HG02588 (cell line): ENCODE measurements around the gene TENM4.

Experiments
- ATAC-seq: cut with Tn5 transposase; IDR thresholded peaks from one replicate; pipeline ENCODE4 v1.9.1; 2021; ENCODE audit warnings: mild to moderate bottlenecking, moderate library complexity; ENCODE audit not compliant: unreplicated experiment

Gene TENM4

GRCh38 chr11:78806214-78807004 lies 634.4 kb downstream of the TENM4 start:
- no peak for ATAC-seq

DNA sequence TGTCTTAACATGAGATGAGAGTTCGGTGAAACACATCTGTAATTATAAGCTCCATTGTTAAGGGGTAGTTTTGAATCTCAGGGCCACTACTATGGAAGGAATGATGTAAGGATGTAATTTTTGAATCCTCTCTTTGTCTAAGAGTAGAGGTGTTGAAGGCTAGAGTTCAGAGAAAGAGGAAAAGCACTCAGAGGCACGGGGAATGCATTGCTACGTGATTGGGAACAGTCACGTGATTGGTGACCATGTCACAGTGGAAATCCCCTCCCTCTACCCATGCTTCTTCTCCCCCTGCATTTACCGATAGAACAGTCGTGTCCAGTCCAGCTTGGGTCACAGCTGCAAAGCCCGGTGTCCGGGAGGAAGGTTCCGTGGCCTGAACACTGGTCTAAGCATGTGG lies 635.8 kb downstream of the TENM4 start:
- no peak for ATAC-seq

GRCh38 chr11:78803995-78804394 lies 636.8 kb downstream of the TENM4 start:
- ATAC-seq = no peak

DNA sequence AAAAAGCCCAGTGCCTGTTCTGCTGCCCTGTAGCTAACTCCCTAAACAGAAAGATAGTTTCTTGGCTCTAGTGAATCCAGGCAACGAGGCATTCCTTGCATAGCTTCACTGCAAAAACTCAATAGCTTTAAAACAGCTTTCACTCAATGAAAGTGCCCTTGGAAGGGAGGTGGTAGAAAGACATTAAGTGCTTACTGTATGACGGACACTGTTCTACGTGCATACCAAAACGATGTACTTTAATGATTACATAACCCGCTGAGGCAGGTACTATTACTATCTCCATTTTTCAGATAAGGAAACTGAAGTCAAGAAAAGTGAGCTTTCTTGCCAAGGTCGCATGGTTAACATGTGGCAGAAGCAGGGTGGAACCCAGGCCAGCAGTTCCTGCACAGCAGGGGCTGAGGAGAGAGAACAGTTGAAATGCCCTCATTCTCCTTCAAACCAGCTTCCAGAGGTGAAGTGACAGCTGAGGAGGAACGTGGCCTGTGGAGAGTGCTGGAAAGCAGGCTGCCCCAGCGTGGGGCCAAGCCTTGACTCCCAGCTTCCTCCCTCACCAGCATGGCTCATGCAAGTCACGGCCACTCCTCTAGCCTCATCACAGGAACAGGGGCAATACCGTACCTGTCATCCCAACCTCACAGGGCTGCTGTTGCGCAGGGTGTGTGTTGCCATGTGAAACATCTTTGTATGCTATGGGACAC lies 638.6 kb downstream of the TENM4 start:
- ATAC-seq = no peak

- no peak for ATAC-seq
Observed at GRCh38 chr11:78801161-78801884, 639.5 kb downstream of the TENM4 start.

- no peak for ATAC-seq
Observed at GRCh38 chr11:78800756-78801155, 640.1 kb downstream of the TENM4 start.

GRCh38 chr11:78800096-78800690 lies 640.6 kb downstream of the TENM4 start:
- no peak for ATAC-seq

DNA sequence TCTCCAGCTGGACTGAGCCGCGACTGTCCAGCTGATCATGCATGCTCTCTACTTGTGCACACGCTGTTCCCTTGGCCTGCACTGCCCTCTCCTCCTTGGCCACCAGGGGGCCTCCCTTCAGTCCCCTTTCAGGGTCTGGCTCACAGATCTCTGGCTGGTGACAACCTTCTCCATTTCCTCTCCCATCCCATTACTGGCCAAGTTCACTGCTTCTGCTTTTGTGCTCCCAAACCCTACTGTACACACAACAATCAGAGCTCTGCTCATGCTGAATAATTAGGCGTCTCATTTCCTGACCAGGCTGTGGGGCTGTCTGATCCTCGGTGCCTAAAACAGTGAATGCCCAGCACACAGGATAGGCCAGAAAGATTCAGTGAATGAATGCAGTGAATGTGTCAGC lies 642.2 kb downstream of the TENM4 start:
- peak; percentile 84 for ATAC-seq

DNA sequence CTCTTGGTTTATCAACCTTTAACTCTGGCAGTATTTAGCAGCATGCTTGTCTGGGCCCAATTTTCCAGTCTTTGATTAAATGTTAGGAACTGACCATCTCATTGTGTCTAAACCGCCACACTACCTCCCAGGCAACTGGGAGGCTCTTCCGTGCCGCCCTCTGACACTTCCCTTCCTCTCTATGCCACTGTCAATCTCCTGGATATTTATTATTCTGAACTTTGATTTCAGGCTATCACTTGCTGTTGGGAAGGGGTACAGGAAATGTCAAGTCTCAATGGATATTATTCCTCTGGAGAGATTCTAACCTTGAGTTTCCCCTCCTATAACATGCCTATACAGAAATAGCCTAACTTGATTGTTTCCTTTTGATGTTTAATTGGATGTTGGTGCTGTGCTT lies 643.3 kb downstream of the TENM4 start:
- ATAC-seq = no peak

GRCh38 chr11:78796956-78797355 lies 643.9 kb downstream of the TENM4 start:
- ATAC-seq = no peak

- ATAC-seq = no peak
Observed at GRCh38 chr11:78795621-78796261, 645.1 kb downstream of the TENM4 start.

DNA sequence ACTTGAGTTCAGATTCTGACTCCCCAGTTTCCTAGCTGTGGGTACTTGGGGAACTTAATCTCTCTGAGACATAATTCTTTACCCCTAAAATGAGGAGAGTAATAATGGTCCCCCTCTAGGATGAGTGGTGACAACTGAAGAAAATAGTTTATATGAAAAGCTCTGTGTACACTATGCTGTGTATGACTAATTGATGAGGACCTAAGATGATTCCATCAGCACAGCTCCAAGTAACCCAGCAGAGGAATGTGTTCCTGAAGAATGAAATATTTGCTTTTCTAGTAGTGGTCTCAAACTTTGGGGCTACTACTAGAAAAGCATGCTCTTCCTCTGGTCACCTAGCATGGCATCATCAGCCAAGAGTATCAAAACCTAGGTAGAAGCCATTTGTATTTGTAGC lies 648.9 kb downstream of the TENM4 start:
- no peak for ATAC-seq

- no peak for ATAC-seq
Observed at GRCh38 chr11:78791254-78791653, 649.6 kb downstream of the TENM4 start.

GRCh38 chr11:78790784-78791183 lies 650.0 kb downstream of the TENM4 start:
- ATAC-seq = no peak

DNA sequence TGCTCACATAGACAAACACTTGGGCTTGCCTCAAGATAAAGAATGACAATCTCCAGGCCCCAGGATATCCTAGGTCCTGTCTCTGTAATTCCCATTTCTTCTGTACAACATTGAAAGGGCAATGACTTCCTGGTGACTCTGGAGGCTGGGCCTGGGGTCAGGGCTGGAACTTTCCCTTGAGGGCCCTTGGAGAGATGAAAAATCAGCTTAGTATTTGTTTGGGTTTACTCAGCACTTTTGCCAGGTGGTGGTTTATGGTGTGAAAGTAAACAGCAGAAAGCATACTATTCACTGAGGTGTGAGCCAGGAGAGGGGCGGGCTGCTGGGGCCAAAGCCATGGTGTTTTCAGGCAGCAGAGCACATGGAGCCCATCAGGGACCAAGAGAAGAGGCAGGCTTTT lies 651.5 kb downstream of the TENM4 start:
- ATAC-seq = no peak

- no peak for ATAC-seq
Observed at GRCh38 chr11:78788533-78788932, 652.3 kb downstream of the TENM4 start.

DNA sequence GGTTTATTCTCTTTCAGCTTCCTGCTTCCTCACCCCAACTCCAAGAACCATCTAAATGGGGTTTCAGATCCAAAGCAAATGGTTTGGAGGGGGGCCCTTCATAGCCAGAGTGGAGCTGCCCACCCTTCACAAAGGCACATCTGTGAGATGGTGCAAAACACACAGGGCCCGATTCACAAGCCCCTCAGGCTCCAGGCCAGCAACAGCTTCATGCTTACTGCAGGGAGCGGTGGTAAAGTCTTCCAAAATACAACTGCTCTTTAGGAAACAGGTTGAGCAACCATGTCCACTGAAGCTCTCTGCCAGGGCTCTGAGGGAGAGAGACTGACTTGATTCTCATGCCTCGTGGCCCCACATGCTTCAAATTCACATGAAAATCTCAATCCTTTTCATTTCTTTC lies 653.1 kb downstream of the TENM4 start:
- no peak for ATAC-seq

GRCh38 chr11:78786746-78787145 lies 654.1 kb downstream of the TENM4 start:
- no peak for ATAC-seq

DNA sequence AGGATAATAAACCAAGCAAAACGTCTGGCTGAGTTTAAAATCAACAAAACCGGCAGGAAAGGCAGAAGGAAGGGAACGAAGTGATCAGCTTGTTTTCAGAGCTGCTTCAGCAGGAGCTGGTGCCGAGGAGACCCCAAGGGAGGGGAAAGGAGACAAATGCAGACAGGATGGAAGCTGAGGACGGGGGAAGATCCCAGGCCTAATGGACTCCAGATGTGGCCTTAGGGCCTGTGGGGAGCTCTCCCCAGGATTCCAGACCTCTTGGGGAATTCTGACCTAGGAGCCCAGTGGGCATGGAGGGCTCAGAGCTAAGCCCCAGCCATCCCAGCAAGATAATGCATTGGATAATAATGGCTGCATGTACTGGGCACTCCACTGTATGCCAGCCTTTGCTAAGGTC lies 654.7 kb downstream of the TENM4 start:
- ATAC-seq = no peak

DNA sequence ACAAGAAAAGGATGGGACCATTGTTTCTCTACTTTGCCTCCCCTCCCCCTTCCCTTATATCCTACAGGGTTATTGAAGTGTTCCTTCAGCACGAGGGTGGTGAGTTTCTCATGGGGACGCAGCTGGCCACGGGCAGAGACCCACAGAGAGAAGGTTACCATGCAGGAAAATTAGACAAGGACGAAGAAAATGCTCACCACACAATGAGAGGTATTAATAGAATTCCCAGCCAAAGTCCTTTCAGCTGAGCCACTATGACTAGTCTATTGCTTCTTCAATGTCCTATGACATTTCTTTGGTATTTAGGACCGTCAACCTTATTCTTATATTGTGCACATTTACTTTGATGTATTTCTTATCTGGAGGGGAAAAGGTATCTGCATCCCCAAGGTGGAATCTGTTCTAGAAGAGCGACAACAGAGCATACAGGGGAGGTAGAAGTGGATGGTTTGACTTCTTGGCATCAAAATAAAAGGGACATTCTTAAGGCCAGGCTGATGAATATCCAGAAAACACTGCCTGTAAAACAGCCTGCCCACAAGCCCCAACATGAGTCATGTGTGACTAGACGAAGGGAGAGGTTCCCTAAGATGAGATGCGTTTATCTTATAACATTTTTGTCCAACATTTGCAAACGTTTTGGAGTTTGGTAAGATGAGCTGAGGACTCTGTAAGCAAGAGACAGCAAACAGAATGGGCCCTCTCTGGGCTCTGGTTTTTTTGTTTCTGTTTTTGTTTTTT lies 656.3 kb downstream of the TENM4 start:
- no peak for ATAC-seq
